PC-3 (cell line): ENCODE data around the gene KRTAP10-10. TPM values are rescaled to one million over a fixed set of nuclear protein-coding genes. Genes with fewer than 3 reads are reported as not detected.

ENCODE experiments used
- ATAC-seq: fragments of 200-7000 bp; cut with Tn5 transposase; 2 replicates; pipeline ENCODE4 v1.9.1; 2020; ENCODE audit warnings: mild to moderate bottlenecking, moderate library complexity
- BruUV-seq: library from RNA; stranded (reverse); fragments of 400-500 nt; replicated peaks from 2 replicates; lab custom pipeline; 2021; lab: Mats Ljungman, UMichigan
- CTCF ChIA-PET: fragments of 300-600 bp; sonication (Branson Sonifier 250); formaldehyde crosslinking; loops from one replicate; lab custom pipeline; 2022; ENCODE audit warnings: antibody characterized with exemption; lab: Charles Lee
- POLR2A ChIA-PET: fragments of 300-600 bp; sonication (Branson Sonifier 250); formaldehyde crosslinking; loops from one replicate; lab custom pipeline; 2022; ENCODE audit warnings: antibody characterized with exemption; ENCODE audit not compliant: unreplicated experiment; lab: Charles Lee
- DNase-seq: peaks from one replicate; pipeline ENCODE4 v3.0.0-alpha.2; 2015
- H2AFZ ChIP-seq: fragments of 300-600 bp; sonication (generic); 2 replicates; pipeline ENCODE4 v1.6.0; 2016; ENCODE audit warnings: antibody characterized with exemption, low read length
- H3F3A ChIP-seq: fragments of 300-600 bp; sonication (generic); one replicate; pipeline ENCODE4 v1.6.0; 2017; ENCODE audit warnings: antibody characterized with exemption, low read length, control low read depth, mild to moderate bottlenecking; ENCODE audit not compliant: unreplicated experiment
- H3K27ac ChIP-seq: fragments of 300-600 bp; sonication (generic); 2 replicates; pipeline ENCODE4 v1.5.1; 2016; ENCODE audit warnings: mild to moderate bottlenecking, low read length
- H3K27me3 ChIP-seq: fragments of 300-600 bp; sonication (generic); 2 replicates; pipeline ENCODE4 v1.6.1; 2016; ENCODE audit warnings: low read length, mixed read lengths
- H3K36me3 ChIP-seq: fragments of 300-600 bp; sonication (generic); 2 replicates; pipeline ENCODE4 v1.6.1; 2016; ENCODE audit warnings: low read depth, mixed run types, low read length, mixed read lengths
- H3K4me1 ChIP-seq: fragments of 300-600 bp; sonication (generic); 2 replicates; pipeline ENCODE4 v1.5.1; 2016; ENCODE audit warnings: low read length; ENCODE audit not compliant: insufficient read depth
- H3K4me2 ChIP-seq: fragments of 300-600 bp; sonication (generic); 2 replicates; pipeline ENCODE4 v1.6.0; 2016; ENCODE audit warnings: low read length
- H3K4me3 ChIP-seq: fragments of 300-600 bp; sonication (generic); 2 replicates; pipeline ENCODE4 v1.5.1; 2016; ENCODE audit warnings: mild to moderate bottlenecking, low read length, mixed read lengths
- H3K79me2 ChIP-seq: fragments of 300-600 bp; sonication (generic); 2 replicates; pipeline ENCODE4 v1.6.1; 2017; ENCODE audit warnings: low read length, mixed read lengths
- H3K9ac ChIP-seq: fragments of 300-600 bp; sonication (generic); 2 replicates; pipeline ENCODE4 v1.6.0; 2016; ENCODE audit warnings: mild to moderate bottlenecking, low read length
- H3K9me2 ChIP-seq: fragments of 300-600 bp; sonication (generic); replicated peaks from 2 replicates; pipeline ENCODE4 v1.6.1; 2016; ENCODE audit warnings: mixed run types, low read length, mixed read lengths
- H3K9me3 ChIP-seq: fragments of 300-600 bp; sonication (generic); 2 replicates; pipeline ENCODE4 v1.6.1; 2016; ENCODE audit warnings: low read length, mixed read lengths
- H4K20me1 ChIP-seq: fragments of 300-600 bp; sonication (generic); 2 replicates; pipeline ENCODE4 v1.6.1; 2016; ENCODE audit warnings: low read length, mixed read lengths
- EZH2 ChIP-seq: fragments of 300-600 bp; sonication (generic); IDR thresholded peaks from one replicate; pipeline ENCODE4 v1.6.1; 2017; ENCODE audit warnings: antibody characterized with exemption, mild to moderate bottlenecking, low read length; ENCODE audit not compliant: unreplicated experiment
- EZH2phosphoT487 ChIP-seq: fragments of 300-600 bp; sonication (generic); IDR thresholded peaks from 2 replicates; pipeline ENCODE4 v1.6.1; 2018; ENCODE audit warnings: mild to moderate bottlenecking, antibody characterized with exemption, low read length, borderline replicate concordance
- intact Hi-C: fragments of 100-400 bp; cut with micrococcal nuclease; formaldehyde crosslinking; loops from 2 replicates; pipeline ENCODE4 v1.9.0; 2023
- total RNA-seq: library from RNA; depleted of rRNA; stranded (reverse); fragments of >200 nt; gene quantifications from 2 replicates; pipeline ENCODE4 v1.2.3, GENCODE V29; 2014
- TF ChIP-seq, protein P1 (sequence below): fragments of 300-600 bp; sonication (generic); conservative IDR thresholded peaks from 2 replicates; pipeline ENCODE4 v1.5.1; 2017; ENCODE audit warnings: antibody characterized with exemption, low read depth, mild to moderate bottlenecking, low read length

Gene KRTAP10-10
- total RNA-seq, 1 experiment from 2014 or later: not detected

DNA sequence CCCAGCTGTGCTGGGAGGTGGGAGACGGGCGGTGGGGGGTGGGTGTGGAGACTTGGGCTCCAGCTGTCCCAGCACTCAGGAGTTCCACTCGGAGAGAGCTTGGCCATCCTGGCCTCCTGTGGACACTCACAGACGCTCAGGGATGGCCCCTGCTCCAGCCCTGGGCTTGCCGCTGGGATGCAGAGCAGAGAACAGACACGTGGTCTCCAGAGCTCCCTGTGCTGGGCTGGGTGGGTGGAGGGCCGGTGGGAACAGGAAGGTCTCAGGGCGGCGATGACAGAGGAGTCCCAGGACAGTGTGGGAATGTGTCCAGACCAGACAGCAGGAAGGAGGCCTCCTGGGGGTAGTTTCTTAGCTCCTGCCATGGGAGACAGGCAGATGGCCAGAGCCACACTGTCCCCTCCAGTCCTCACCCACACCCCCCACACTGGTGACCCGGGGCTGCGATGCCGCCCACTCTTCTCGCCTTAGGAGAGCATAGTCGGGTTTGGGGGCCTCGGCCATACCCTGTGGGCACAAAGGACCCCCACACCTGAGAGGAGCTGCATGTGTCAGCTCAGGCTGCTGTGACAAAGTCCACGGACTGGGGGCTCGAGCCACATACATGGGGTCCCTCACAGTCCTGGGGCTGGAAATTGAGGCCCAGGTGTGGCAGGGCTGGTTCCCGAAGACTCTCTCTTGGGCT is 8.3 kb upstream of the KRTAP10-10 start:
- Histone ChIP-seq H3K4me1 (no peaks in the 10 kb centered on the region), H3K4me3 (no peak overlapping the region), H3F3A (no peaks in the 10 kb centered on the region), H3K79me2 (no peaks in the 10 kb centered on the region), H2AFZ (no peak overlapping the region), H3K9me3 (0 out of 2 replicates have a peak, but pooled peaks cover 7% of the 10 kb centered on the region), H3K27me3 (no peaks in the 10 kb centered on the region), H3K9ac (no peak overlapping the region), H3K4me2 (no peak overlapping the region), H4K20me1 (no peaks in the 10 kb centered on the region), H3K9me2 (no peaks in the 10 kb centered on the region), H3K27ac (no peak overlapping the region), H3K36me3 (no peaks in the 10 kb centered on the region)
- intact Hi-C loops: no loop called here
- ChIA-PET POLR2A (no interaction called here), CTCF (no interaction called here)
- TF ChIP-seq EZH2 (no peak), EZH2phosphoT487 (no peak)
- TF ChIP-seq, protein P1, sequence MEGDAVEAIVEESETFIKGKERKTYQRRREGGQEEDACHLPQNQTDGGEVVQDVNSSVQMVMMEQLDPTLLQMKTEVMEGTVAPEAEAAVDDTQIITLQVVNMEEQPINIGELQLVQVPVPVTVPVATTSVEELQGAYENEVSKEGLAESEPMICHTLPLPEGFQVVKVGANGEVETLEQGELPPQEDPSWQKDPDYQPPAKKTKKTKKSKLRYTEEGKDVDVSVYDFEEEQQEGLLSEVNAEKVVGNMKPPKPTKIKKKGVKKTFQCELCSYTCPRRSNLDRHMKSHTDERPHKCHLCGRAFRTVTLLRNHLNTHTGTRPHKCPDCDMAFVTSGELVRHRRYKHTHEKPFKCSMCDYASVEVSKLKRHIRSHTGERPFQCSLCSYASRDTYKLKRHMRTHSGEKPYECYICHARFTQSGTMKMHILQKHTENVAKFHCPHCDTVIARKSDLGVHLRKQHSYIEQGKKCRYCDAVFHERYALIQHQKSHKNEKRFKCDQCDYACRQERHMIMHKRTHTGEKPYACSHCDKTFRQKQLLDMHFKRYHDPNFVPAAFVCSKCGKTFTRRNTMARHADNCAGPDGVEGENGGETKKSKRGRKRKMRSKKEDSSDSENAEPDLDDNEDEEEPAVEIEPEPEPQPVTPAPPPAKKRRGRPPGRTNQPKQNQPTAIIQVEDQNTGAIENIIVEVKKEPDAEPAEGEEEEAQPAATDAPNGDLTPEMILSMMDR: no peak
- DNase-seq: no peak
- ATAC-seq: no peak
- no TSS peak for BruUV-seq

DNA sequence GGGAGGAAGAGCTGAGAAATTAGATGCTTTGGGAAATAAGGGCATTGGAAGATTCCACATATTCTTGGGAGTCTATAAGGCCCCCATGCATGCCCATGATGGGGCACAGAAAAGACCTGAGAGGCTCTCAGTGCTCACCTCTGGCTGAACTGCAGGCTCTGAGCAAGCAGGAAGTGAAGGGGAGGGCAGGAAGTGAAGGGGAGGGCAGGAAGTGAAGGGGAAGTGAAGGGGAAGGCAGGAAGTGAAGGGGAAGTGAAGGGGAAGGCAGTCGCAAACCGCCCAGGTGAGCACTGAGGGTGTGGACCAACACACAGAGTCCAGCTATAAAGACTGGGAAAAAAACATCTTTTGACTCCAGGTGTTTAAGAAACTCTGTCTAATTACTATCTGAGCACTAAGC is 6.7 kb upstream of the KRTAP10-10 start:
- Histone ChIP-seq H3K27me3 (no peaks in the 10 kb centered on the region), H3K4me2 (no peak overlapping the region), H3K4me3 (no peak overlapping the region), H3K9me3 (0 out of 2 replicates have a peak, but pooled peaks cover 7% of the 10 kb centered on the region), H3K4me1 (no peaks in the 10 kb centered on the region), H3K79me2 (no peaks in the 10 kb centered on the region), H3K9me2 (no peaks in the 10 kb centered on the region), H3K9ac (no peak overlapping the region), H3K36me3 (no peaks in the 10 kb centered on the region), H4K20me1 (no peaks in the 10 kb centered on the region), H3F3A (no peaks in the 10 kb centered on the region), H3K27ac (no peak overlapping the region), H2AFZ (no peak overlapping the region)
- POLR2A ChIA-PET: interaction anchor here (0.6 kb wide), 1 partner anchor 112 kb away, joined by 4 read pairs; no protein-coding TSS in a partner anchor
- CTCF ChIA-PET: no interaction called here
- no peak for ATAC-seq
- TF ChIP-seq EZH2 (no peak), EZH2phosphoT487 (no peak)
- TF ChIP-seq, protein P1: no peak
- no TSS peak for BruUV-seq
- DNase-seq: no peak
- intact Hi-C loops: no loop called here

DNA sequence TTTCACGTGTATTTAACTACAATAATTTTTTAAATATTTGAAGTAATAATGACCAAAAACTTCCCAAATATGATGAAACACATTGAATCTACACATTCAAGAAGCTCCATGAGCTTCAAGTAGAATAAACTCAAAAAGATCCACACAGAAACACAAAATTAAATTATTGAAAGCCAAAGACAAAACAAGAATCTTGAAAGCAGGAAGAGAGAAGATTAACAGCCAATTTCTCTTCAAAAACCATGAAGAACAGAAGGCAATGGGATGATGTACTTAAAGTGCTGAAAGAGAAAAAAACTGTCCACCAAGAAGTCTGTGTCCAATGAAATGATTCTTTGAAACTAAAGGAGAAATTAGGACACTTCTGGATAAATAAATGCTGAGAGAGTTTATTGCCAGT is 5.1 kb upstream of the KRTAP10-10 start:
- no TSS peak for BruUV-seq
- ATAC-seq: no peak
- CTCF ChIA-PET: no interaction called here

More for the DNA sequence above, 5.1 kb upstream of the KRTAP10-10 start:
- DNase-seq: no peak
- Histone ChIP-seq H3K27ac (no peak overlapping the region), H3K79me2 (no peaks in the 10 kb centered on the region), H3K9me2 (no peaks in the 10 kb centered on the region), H3K4me3 (no peak overlapping the region), H3K9ac (no peak overlapping the region), H3K4me2 (no peak overlapping the region), H3K27me3 (no peaks in the 10 kb centered on the region), H3F3A (no peaks in the 10 kb centered on the region), H3K36me3 (no peaks in the 10 kb centered on the region), H2AFZ (no peak overlapping the region), H4K20me1 (no peaks in the 10 kb centered on the region), H3K4me1 (no peaks in the 10 kb centered on the region), H3K9me3 (0 out of 2 replicates have a peak, but pooled peaks cover 7% of the 10 kb centered on the region)
- POLR2A ChIA-PET: no interaction called here
- TF ChIP-seq EZH2phosphoT487 (no peak), EZH2 (no peak)
- TF ChIP-seq, protein P1: no peak
- intact Hi-C loops: no loop called here
